HG03571 (cell line): ENCODE data around the gene CKB.

Experiments used
- ATAC-seq: cut with Tn5 transposase; IDR thresholded peaks from one replicate; pipeline ENCODE4 v1.9.1; 2021; ENCODE audit not compliant: unreplicated experiment

CKB gene

DNA sequence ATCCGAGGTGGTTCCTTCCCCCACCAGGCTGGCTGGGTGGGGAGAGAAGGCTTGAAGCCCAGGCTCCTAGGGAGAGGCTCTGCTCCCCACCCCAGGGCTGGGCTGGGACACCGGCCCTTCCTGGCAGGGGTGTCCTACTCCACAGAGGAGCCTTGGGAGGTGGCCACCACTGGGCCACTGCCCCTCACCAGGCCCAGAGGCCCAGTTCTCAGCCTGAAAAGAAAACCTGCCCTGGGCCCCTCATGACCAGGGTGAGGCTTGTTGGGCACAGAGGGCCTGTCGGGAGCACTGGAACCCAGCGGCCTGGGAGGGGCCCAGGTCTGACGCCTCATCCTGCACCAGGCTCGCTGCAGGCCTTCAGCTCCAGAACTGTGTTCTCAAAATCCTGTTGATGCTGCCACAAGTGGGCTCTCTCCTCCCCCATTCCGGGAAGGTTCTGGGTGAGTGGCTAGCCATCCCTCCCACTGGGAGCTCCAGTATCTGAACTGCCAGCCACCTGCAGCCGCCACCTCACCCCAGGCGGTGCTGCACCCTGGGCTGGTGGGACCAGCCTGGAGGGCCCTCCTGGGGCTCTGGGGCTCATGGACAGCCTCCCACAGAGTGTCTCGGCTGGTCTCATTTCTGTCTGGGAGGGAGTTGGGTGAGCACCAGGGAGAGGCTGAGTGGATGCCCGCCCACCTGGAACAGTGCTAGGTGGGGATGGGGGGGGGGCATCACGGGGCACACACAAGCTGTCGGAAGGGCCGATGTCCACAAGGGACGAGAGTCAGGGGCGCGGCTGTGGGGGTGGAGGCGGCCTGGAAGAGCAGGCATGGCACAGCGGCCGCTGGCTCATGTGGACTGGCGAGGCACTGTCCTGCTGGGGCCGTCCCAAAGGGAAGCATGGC lies 28.1 kb upstream of the CKB start:
- no peak for ATAC-seq

DNA sequence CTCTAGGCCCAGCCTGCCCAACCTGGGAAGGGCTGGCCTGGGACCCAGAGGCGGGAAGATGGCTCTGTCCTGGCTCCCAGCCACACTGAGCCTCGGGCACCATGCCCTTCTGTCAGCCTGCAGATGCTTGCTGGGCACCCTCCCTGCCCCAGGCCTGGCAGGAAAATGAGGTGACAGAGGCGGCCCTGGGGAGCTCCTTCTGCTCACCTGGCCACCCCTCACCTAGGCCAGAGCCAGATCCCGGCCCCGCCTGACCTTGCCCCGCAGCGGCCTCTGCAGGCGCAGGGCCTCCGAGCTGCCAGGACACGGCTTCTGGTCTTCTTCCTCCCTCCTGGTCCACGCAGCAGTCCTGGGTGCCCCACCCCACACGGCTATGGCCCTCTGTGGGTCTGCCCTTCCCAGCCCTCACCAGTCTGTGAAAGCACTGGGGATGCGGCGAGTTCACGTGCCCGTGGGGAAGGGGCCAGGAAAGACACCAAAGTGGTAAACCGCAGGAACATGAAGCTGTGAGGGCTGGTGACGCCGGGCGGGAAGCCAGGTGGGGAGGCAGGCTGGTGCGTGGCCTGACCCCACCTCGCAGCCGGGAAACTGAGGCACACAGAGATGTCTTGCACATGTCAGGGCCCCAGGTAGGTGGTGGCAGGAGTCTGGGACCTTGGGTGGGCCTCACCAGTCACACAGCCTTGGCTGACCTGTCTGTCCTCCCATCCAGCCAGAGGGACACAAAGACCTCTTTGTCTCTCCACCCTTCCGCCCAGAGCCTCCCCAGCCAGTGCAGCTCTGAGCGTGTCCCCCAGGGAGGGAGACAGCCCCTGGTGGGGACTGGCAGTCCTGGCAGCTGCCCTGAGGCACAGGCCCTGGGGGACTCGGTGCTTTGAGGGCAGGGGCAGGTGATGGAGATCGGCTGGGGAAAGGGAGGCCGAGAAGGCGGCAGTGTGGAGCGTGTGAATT lies 27.0 kb upstream of the CKB start:
- no peak for ATAC-seq

- no peak for ATAC-seq
Measured at GRCh38 chr14:103548463-103549351, 26.1 kb upstream of the CKB start.

DNA sequence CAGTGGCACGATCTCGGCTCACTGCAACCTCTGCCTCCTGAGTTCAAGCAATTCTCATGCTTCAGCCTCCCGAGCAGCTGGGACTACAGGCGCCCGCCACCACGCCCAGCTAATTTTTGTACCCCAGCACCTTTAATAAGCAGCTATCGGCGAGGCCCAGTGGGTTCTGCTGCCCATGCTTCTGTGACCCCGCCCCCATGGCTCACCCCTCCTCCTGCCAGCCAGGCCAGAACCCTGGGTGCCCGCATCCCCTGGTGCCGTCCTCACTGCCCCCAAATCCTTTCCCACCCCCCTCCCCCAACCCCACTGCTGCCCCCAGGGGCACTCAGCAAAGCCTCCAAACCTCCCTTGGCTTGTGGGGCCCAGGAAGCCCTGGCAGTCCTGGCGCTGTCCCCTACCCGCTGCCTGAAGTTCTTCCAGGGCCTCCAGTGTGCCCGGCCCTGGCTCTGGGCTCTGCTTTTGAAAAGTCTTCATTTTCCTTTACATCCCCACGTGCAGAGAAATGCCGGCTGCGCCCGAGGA lies 25.4 kb upstream of the CKB start:
- ATAC-seq: no peak

- ATAC-seq: no peak
Measured at GRCh38 chr14:103547455-103547940, 24.9 kb upstream of the CKB start.

DNA sequence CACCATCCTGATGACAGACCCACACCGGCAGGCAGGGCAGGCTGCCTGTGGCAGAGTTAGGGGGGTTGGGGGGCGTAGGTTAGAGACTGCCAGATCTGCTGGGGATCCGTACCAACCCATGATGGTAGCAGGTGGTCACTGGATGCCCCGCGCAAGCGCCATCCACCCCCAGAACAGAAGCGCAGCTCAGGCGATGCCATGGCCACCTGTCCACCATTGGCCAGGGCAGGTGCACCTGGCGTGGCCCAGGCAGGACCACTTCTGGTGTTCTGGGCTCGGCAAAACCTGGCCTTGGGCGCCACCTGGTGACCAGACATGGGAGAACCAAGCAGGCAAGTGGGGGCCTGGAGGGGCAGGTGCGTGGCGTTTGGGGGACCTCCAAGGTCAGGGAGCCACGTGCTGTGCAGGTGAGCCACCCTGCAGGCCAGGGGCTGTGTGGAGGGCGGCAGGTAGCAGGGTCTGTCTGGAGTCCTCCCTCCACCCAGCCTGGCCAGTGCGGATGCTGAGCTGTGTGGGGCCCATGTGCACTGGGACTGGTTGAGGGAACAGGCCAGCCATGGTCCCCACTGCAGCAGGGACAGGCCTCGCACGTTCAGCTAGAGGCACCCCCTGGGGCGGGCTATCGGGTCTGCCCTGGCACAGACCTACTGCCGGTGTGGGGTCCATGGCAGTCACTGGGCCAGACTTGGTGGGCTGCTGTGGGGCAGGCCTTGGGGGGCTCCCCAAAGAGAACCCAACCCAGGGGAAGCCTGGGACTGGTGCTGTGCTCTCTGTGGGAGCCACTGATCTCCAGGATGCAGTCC lies 24.2 kb upstream of the CKB start:
- ATAC-seq: peak; percentile 52

GRCh38 chr14:103545915-103546651 lies 23.5 kb upstream of the CKB start:
- ATAC-seq: no peak

DNA sequence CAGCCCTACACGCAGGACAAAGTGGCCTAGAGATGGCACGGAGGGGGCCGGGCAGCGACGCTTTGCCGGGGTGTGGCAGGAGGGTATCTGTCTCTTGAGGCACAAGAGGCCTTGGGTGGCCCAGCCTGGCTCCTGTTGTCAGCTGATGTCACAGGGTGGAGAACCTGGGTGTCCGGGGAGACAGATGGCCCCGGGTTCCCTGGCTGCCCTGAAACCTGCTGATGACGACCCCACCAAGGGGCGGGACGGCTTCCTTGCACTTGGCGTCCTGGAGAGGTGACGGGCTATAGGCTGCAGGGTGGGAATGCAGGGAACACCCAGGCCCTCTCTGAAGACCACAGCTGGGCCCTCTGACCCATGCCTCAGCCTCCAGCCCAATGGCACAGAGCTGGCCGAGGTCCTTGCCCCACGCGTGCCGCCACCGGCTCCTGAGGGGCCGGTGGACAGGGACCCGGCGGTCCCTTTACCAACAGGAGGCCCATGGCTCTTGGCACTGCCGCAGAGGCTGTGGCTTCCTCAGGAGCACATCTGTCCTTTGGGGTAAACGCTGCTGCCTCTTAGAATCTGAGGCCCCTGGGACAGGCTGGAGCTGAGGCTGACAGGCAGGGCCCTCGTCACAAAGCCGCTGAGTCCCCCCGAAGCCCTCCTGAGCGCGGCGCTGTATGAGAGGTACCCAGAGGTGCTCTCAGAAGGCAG lies 22.7 kb upstream of the CKB start:
- ATAC-seq: no peak

- no peak for ATAC-seq
Measured at GRCh38 chr14:103544388-103545218, 22.0 kb upstream of the CKB start.

DNA sequence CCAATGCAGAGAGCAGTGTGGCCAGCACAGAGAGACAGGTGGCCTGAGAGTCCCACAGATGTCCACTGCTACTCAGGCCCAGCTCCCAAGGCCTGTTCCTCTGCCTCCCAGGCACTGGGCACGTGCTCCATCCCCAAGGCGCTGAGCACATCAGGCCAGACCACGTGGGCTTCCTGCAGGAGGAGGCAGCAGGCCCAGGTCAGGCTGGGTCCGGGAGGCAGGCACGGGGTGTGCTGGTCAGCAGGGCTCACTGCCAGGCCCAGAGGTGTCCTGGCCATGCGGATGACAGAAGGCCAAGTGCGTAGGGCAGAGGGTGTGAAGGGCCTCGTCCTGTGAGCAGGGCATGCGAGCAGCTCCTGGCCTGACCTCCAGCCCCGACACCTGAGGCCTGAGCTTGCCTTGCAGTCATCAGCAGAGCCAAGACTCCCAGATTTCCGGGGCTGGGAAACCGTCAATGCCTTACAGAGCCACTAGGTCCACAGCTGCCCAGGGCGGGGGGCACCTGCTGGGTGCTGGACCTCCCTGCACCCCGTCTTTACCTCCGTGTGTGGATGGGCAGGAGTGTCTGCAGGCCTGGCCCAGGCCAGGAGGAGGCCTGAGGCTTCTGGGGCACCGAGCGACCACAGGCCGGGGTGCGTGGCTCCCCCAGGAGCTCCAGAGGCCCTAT lies 21.2 kb upstream of the CKB start:
- no peak for ATAC-seq

GRCh38 chr14:103543140-103543539 lies 20.5 kb upstream of the CKB start:
- ATAC-seq: no peak

DNA sequence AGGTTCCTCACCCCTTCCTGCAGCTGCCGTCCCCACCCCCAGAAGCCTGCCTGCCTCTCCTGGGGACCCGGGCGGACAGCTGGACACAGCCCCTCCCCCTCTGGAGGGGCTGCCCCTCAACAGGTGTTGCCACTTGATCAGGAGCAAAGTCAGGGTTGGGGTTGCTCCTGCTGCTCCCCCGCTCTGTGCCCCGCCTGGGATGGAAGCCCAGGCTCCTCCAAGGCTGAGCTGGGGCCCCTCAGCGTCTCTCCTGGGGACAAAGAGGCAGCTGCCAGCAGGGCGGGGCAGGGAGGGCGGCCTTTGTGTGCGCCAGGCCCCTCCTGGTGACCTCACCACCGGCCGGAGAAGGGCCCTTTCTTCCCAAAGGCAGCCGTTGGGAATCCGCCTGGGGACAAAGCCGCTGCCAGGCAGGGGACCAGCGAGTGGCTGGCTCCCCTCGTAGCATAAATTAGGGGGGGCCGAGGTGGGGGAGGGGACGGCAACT lies 20.0 kb upstream of the CKB start:
- ATAC-seq: no peak

- ATAC-seq: no peak
Measured at GRCh38 chr14:103541709-103542604, 19.3 kb upstream of the CKB start.

DNA sequence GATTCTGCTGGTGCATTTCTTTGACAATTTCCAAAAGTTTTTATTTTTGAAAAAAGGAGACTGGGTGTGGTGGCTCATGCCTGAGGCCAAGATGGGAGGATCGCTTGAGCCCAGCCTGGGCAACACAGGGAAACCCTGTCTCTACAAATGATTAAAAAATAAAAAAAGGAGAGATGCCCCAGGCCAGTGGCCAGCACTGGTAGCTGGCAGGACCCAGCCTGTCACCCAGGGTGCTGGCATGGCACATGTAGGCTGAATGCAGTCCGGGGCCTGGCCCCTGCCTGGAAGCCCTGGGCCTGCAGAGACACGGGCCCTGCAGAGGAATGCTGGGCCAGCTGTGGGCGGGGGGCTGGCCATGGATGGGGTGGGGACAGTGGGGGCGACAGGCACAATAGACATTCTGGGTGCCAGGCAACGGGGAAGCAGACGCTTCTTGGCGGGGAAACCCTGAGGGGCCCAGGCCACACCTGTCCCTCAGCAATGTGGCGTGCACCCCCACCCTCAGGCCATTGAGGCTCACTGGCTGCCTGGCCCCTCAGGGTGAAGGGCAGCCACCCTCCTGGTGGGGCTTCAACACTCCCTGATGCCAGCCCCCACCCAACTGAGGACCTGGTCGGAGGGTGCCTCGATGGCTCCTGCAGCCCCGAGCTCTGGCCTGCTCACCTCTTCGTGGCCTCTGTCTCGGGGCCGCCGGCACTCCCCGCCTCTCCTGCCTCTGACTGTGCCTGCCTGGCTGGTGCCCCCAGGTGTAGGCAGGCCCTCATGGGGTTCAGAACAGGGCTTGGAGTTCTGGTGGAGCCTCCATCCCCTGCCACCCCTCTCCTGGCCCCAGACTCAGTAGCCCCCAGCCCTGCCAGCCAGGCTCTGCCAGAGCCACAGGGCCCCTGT lies 18.4 kb upstream of the CKB start:
- no peak for ATAC-seq
